ENCODE data around the gene POLD1.
A peak's percentile ranks its signal among the peaks of the same experiment; 100 is the strongest.

Gene POLD1

GRCh38 chr19:50460161-50460765 lies 76.1 kb downstream of the POLD1 start:
- TF ChIP-seq CTCF (conservative IDR thresholded peaks at IDR 0.05; ENCODE audit: control insufficient read depth, insufficient read depth, low read depth, low read length), result no peak
- peak; percentile 53 for DNase-seq (ENCODE audit: low read depth)
- no peak overlapping the region for H3K4me3 ChIP-seq (ENCODE audit: control insufficient read depth, low read depth, low read length)

DNA sequence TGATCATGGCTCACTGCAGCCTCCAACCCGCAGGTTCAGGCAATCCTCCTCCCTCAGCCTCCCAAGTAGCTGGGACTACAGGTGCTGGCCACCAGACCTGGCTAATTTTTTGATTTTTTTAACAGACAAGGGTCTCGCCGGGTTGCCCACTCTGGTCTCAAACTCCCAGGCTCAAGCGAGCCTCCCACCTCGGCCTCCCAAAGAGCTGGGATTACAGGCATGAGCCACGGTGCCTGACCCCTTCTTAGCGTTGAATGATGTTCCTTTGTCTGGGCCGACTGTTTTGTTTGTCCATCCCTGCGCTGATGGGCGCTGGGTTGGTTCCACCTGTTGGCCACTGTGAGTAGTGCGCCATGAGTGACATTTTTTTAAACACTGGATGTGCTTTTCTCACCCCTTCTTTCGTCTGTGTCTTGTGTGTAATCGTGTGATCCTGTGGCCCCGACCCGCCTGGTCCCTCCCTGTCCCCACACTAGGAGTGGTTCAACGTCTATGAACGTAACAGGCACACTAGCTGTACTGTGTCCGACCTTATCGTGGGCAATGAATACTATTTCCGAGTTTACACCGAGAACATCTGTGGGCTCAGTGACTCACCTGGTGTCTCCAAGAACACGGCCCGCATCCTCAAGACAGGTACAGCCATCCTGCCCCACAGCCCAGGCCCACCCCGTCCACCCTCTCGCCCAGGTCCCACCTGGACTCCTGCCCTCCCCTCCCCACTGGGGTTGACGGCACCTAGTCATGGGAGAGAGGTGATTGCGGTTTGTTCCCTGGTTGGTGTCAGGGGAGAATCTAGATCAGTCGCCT lies 77.1 kb downstream of the POLD1 start:
- peak; percentile 65 for DNase-seq (ENCODE audit: low read depth)
- H3K4me3 ChIP-seq (ENCODE audit: control insufficient read depth, low read depth, low read length), result no peak overlapping the region
- peak; percentile 88 for TF ChIP-seq CTCF (conservative IDR thresholded peaks at IDR 0.05; ENCODE audit: control insufficient read depth, insufficient read depth, low read depth, low read length)

DNA sequence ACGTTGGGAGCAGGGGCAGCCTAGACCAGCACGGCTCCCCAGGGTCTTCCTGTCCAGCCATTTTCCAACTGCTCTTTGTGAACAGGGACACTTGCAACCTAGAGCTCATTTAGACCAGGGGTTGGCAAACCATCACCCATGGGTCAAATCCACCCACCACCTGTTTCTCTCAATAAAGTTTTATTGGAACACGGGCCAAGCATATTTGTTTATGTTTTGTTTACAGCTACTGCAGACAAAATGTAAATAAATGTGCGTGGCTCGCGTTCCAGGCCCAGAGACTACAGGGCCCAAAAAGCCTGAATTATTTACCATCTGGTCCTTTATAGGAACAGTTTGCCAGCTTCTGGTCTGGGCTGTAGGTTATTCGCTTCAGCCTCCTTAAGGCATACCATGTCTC lies 78.8 kb downstream of the POLD1 start:
- no peak for DNase-seq (ENCODE audit: low read depth)
- TF ChIP-seq CTCF (conservative IDR thresholded peaks at IDR 0.05; ENCODE audit: control insufficient read depth, insufficient read depth, low read depth, low read length), result no peak
- H3K4me3 ChIP-seq (ENCODE audit: control insufficient read depth, low read depth, low read length), result no peak overlapping the region

DNA sequence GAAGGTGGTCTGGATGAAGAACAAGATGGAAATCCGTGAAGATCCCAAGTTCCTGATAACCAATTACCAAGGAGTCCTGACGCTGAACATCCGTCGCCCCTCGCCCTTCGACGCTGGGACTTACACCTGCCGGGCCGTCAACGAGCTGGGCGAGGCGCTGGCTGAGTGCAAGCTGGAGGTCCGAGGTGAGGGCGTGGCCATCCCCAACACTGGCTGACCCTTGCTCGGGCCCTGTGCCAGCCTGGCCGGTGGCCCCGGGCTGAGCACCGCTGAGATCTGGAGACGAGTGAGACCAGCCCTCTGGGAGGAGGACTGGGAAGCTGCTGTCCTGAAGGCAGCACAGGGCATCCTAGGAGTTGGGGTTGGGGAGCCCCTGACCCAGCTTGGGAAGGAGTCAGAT lies 80.2 kb downstream of the POLD1 start:
- DNase-seq (ENCODE audit: low read depth), result no peak
- no peak overlapping the region for H3K4me3 ChIP-seq (ENCODE audit: control insufficient read depth, low read depth, low read length)
- TF ChIP-seq CTCF (conservative IDR thresholded peaks at IDR 0.05; ENCODE audit: control insufficient read depth, insufficient read depth, low read depth, low read length), result no peak

DNA sequence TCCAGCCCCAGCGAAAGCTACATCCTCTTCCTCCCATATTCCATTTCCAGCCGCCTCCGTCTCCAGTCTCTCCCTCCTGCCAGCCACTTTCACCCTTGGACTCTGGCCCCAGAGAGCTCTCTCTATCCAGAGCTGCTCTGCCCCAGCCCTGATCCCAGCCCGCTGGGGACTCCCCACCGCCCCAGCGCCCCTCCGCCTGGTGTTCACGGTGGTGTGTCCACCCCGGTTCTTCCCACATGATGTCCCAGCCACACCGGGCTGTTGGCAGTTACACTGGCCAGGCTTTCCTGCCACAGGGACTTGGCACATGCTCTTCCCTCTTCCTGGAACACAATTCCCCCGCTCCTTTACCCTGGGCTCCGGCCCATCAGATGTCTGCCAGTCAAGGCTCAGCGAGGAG lies 80.9 kb downstream of the POLD1 start:
- DNase-seq (ENCODE audit: low read depth), result no peak
- no peak overlapping the region for H3K4me3 ChIP-seq (ENCODE audit: control insufficient read depth, low read depth, low read length)
- TF ChIP-seq CTCF (conservative IDR thresholded peaks at IDR 0.05; ENCODE audit: control insufficient read depth, insufficient read depth, low read depth, low read length), result no peak

DNA sequence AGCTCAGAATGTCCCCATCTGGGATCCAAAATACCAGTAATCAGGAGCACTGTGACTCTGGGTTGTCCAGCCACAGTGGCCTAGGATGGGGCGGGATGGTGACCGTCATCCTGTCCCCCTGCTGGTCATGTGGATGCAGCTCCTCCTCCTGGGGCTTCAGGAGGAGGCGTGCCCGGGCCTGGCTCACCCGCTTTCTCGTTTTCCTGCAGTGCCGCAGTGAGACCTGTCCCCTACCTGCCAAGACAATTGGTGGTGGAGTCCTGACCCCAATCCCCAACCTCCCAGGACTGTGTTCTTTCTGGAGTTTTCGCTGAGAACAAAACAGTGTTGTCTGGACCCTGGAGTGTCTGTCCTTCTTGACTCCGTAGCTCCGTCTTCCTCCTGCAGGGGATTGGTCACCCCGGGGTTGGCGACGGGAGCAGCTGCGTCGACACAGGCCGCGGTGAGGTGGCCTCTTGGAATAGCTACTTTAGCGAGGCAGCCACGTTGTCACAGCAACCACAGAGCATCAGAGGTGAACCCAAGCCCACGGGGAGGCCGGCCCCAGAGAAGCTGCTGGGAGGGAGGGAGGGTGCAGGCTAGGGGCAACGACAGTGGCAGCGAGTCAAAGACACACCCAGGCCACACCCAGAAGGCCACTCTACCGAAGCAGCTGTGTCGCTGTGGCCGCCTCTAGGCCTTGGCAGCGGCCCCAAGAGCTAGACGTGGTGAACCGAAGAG lies 82.0 kb downstream of the POLD1 start:
- TF ChIP-seq CTCF (conservative IDR thresholded peaks at IDR 0.05; ENCODE audit: control insufficient read depth, insufficient read depth, low read depth, low read length), result no peak
- H3K4me3 ChIP-seq (ENCODE audit: control insufficient read depth, low read depth, low read length), result no peak overlapping the region
- DNase-seq (ENCODE audit: low read depth), result no peak

Data from fibroblast of mammary gland (primary cell).